ENCODE measurements around the gene FAM131B. TPM values are rescaled to one million over a fixed set of nuclear protein-coding genes. Genes with fewer than 3 reads are reported as not detected.

FAM131B gene
- total and polyA plus RNA-seq, 2 of the 13 experiments (the other 11 are each of a cell fraction or from before 2014, with no cell fraction given), result 0.07 TPM; not detected in 1

DNA sequence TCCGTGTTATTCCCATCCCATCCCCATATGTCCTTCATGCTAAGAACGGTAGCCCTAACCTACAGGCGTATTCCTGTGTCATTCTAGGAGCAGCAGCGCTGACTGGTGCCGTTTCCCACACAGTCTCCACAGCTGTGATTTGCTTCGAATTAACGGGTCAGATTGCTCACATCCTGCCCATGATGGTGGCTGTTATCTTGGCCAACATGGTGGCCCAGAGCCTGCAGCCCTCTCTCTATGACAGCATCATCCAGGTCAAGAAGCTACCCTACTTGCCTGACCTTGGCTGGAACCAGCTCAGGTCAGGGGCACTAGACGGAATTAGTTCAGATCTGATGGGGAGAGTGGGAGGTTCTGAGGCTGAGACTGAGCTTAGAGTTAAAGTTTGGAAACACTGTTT, 20.7 kb downstream of the FAM131B start:
- no peak overlapping the region for H2AFZ ChIP-seq (ENCODE audit: low read length)
- CTCF ChIA-PET (ENCODE audit: low intra/inter-chr PET ratio, low total read pairs), result no interaction called here
- H3K27me3 ChIP-seq (ENCODE audit: control insufficient read depth in 1 of 2, insufficient read depth in 2 of 2, low read length in 2 of 2), result no peaks in the 10 kb centered on the region
- POLR2A ChIA-PET, result no interaction called here
- H3K9ac ChIP-seq (ENCODE audit: insufficient read depth, low read depth, low read length), result no peak overlapping the region
- in situ Hi-C loops (cut with HindIII; ENCODE audit: extremely low pct_ligation_motif_present, low pct_unique_long_range_greater_than_20kb) (no loop called here), intact Hi-C loops (cut with micrococcal nuclease; ENCODE audit: unreplicated experiment) (no loop called here)
- H3K4me2 ChIP-seq (ENCODE audit: low read depth, low read length), result no peak overlapping the region
- no peak overlapping the region for H3K4me3 ChIP-seq (replicated peaks in 1 of 3; ENCODE audit: insufficient read depth in 1 of 3, low read depth in 2 of 3, low read length in 3 of 3)
- no peaks in the 10 kb centered on the region for H3K4me1 ChIP-seq (ENCODE audit: insufficient read depth, low read length)
- H3K9me3 ChIP-seq (ENCODE audit: low read length), result no peaks in the 10 kb centered on the region
- TF ChIP-seq ZNF331 (CRISPR knock-in tag; IDR thresholded peaks at IDR 0.05), result no peak
- no peak for TF ChIP-seq SCMH1 (CRISPR knock-in tag; IDR thresholded peaks at IDR 0.05; ENCODE audit: borderline replicate concordance)
- TF ChIP-seq, protein P1, sequence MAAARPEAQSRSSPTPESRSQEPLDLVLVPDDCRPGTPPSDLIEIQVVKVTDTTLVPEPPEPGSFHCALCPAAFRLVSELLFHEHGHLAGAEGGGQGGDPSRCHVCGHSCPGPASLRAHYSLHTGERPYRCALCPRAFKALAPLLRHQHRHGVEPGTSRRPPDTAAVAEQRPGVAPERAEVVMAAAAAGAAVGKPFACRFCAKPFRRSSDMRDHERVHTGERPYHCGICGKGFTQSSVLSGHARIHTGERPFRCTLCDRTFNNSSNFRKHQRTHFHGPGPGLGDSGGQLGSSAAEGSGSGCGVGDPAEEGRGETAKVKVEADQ (CRISPR knock-in tag; IDR thresholded peaks at IDR 0.05; ENCODE audit: borderline replicate concordance), result no peak
- no peak for TF ChIP-seq ZFAT (CRISPR knock-in tag; conservative IDR thresholded peaks at IDR 0.05)
- no peak for TF ChIP-seq NFYB (CRISPR knock-in tag; IDR thresholded peaks at IDR 0.05)
- TF ChIP-seq, protein P2, sequence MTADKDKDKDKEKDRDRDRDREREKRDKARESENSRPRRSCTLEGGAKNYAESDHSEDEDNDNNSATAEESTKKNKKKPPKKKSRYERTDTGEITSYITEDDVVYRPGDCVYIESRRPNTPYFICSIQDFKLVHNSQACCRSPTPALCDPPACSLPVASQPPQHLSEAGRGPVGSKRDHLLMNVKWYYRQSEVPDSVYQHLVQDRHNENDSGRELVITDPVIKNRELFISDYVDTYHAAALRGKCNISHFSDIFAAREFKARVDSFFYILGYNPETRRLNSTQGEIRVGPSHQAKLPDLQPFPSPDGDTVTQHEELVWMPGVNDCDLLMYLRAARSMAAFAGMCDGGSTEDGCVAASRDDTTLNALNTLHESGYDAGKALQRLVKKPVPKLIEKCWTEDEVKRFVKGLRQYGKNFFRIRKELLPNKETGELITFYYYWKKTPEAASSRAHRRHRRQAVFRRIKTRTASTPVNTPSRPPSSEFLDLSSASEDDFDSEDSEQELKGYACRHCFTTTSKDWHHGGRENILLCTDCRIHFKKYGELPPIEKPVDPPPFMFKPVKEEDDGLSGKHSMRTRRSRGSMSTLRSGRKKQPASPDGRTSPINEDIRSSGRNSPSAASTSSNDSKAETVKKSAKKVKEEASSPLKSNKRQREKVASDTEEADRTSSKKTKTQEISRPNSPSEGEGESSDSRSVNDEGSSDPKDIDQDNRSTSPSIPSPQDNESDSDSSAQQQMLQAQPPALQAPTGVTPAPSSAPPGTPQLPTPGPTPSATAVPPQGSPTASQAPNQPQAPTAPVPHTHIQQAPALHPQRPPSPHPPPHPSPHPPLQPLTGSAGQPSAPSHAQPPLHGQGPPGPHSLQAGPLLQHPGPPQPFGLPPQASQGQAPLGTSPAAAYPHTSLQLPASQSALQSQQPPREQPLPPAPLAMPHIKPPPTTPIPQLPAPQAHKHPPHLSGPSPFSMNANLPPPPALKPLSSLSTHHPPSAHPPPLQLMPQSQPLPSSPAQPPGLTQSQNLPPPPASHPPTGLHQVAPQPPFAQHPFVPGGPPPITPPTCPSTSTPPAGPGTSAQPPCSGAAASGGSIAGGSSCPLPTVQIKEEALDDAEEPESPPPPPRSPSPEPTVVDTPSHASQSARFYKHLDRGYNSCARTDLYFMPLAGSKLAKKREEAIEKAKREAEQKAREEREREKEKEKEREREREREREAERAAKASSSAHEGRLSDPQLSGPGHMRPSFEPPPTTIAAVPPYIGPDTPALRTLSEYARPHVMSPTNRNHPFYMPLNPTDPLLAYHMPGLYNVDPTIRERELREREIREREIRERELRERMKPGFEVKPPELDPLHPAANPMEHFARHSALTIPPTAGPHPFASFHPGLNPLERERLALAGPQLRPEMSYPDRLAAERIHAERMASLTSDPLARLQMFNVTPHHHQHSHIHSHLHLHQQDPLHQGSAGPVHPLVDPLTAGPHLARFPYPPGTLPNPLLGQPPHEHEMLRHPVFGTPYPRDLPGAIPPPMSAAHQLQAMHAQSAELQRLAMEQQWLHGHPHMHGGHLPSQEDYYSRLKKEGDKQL (CRISPR knock-in tag; IDR thresholded peaks at IDR 0.05; ENCODE audit: low read depth), result no peak
- TF ChIP-seq, protein P3, sequence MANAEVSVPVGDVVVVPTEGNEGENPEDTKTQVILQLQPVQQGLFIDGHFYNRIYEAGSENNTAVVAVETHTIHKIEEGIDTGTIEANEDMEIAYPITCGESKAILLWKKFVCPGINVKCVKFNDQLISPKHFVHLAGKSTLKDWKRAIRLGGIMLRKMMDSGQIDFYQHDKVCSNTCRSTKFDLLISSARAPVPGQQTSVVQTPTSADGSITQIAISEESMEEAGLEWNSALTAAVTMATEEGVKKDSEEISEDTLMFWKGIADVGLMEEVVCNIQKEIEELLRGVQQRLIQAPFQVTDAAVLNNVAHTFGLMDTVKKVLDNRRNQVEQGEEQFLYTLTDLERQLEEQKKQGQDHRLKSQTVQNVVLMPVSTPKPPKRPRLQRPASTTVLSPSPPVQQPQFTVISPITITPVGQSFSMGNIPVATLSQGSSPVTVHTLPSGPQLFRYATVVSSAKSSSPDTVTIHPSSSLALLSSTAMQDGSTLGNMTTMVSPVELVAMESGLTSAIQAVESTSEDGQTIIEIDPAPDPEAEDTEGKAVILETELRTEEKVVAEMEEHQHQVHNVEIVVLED (CRISPR knock-in tag; IDR thresholded peaks at IDR 0.05; ENCODE audit: borderline replicate concordance), result no peak
- no peaks in the 10 kb centered on the region for H3K36me3 ChIP-seq (replicated peaks in 1 of 2; ENCODE audit: control insufficient read depth in 1 of 2, insufficient read depth in 2 of 2, low read length in 2 of 2)
- FAIRE-seq, result no peak
- H4K20me1 ChIP-seq (ENCODE audit: insufficient read depth, low read length), result no peaks in the 10 kb centered on the region
- ATAC-seq, result no peak
- H3K27ac ChIP-seq (ENCODE audit: extremely low read length, insufficient read depth, low read length), result no peak overlapping the region
- DNase-seq (ENCODE audit: low spot score), result no peak
- 41% methylated on average over 8 of the region's 8 CpGs for WGBS (ENCODE audit: low lambda C conversion rate)
- no peaks in the 10 kb centered on the region for H3K79me2 ChIP-seq (ENCODE audit: insufficient read depth, low read length)
- BruUV-seq (replicated peaks), result no TSS peak

Measured in HepG2 (cell line).